Measurements from ENCODE around the gene CAST.

Gene CAST

GRCh38 chr5:96659170-96659569, 3.0 kb upstream of the CAST start (continued):
- TF ChIP-seq PRDM2 (tag by site-specific recombination; IDR thresholded peaks at IDR 0.05; ENCODE audit: borderline replicate concordance) (no peak), ZNF335 (tag by site-specific recombination; conservative IDR thresholded peaks at IDR 0.05) (no peak), ZNF366 (tag by site-specific recombination; conservative IDR thresholded peaks at IDR 0.05) (no peak), GLIS2 (tag by site-specific recombination; IDR thresholded peaks at IDR 0.05) (no peak), REPIN1 (tag by site-specific recombination; IDR thresholded peaks at IDR 0.05; ENCODE audit: low read depth) (no peak), ZNF132 (tag by site-specific recombination; IDR thresholded peaks at IDR 0.05; ENCODE audit: borderline replicate concordance) (no peak), GLIS1 (tag by site-specific recombination; IDR thresholded peaks at IDR 0.05) (peak; percentile 47)

- POLR2A ChIA-PET = interaction anchor here (0.8 to 2.3 kb wide), 5 partner anchors 12 to 147 kb away, joined by 4 to 21 read pairs (median 5); partner anchors contain the start of gene ERAP1
- no peaks in the 10 kb centered on the region; the same call in 1 of the 2 replicates for H3K4me1 ChIP-seq (ENCODE audit: control insufficient read depth, insufficient read depth, low read length)
These were observed 963 bp upstream of the CAST start for GRCh38 chr5:96660971-96661854.

More at GRCh38 chr5:96660971-96661854, 963 bp upstream of the CAST start:
- Histone ChIP-seq H3K9me3 (ENCODE audit: control insufficient read depth, insufficient read depth, low read depth, low read length) (no peaks in the 10 kb centered on the region), H3K27ac (ENCODE audit: extremely low read depth, low read depth, low read length) (peak overlapping the region; percentile 92), H3K36me3 (ENCODE audit: control insufficient read depth in 2 of 2, insufficient read depth in 1 of 2, low read length in 2 of 2) (no peaks in the 10 kb centered on the region), H3K4me3 (ENCODE audit: low read depth, low read length) (peak overlapping the region; percentile 66)
- TF ChIP-seq ZNF449 (tag by site-specific recombination; IDR thresholded peaks at IDR 0.05) (peak; percentile 80), PRDM4 (tag by site-specific recombination; IDR thresholded peaks at IDR 0.05) (peak; percentile 72; the same call in 1 of the 2 replicates), ZNF580 (tag by site-specific recombination; IDR thresholded peaks at IDR 0.05) (no peak), ZNF335 (tag by site-specific recombination; conservative IDR thresholded peaks at IDR 0.05) (peak; percentile 92; the same call in 1 of the 2 replicates), PRDM1 (tag by site-specific recombination; IDR thresholded peaks at IDR 0.05) (0 out of 2 replicates have a peak, but pooled peaks have one; percentile 38), ZNF639 (tag by site-specific recombination; IDR thresholded peaks at IDR 0.05) (0 out of 2 replicates have a peak, but pooled peaks have one; percentile 16), ZNF362 (tag by site-specific recombination; IDR thresholded peaks at IDR 0.05) (peak; percentile 93), ZNF280C (tag by site-specific recombination; IDR thresholded peaks at IDR 0.05) (no peak)
- CTCF ChIA-PET = interaction anchor here (0.6 to 1.6 kb wide), 5 partner anchors 9 to 68 kb away, joined by 3 to 5 read pairs (median 4); no protein-coding TSS in a partner anchor

Measured in HEK293 (cell line).